ENCODE results near the gene GCNA.

GRCh38 chrX:71650333-71650969 lies 72.2 kb downstream of the GCNA start:
- TF ChIP-seq CTCF (conservative IDR thresholded peaks at IDR 0.05 in 1 of 2, IDR thresholded peaks at IDR 0.05 in 1 of 2; ENCODE audit: extremely low read depth in 1 of 2, insufficient read depth in 1 of 2, low read depth in 1 of 2, low read length in 2 of 2) (peak; percentile 3 to 14), EZH2 (IDR thresholded peaks at IDR 0.05; ENCODE audit: borderline replicate concordance, low read length) (no peak)
